Activated gamma-delta T cell treated with anti-CD3 and anti-CD28 coated beads, Interleukin-2, amount 50 U/mL, for 16 hours (primary cell): Measurements from ENCODE around the gene NBPF11.
"Not testable (repeated sequence)": the region's sequence is repeated elsewhere in the genome, so short reads cannot be mapped to it uniquely, and the experiment has no call there.

ENCODE experiments used
- DNase-seq: peaks from one replicate; pipeline ENCODE4 v3.0.0-alpha.2; 2020; ENCODE audit warnings: low read depth

Gene NBPF11

DNA sequence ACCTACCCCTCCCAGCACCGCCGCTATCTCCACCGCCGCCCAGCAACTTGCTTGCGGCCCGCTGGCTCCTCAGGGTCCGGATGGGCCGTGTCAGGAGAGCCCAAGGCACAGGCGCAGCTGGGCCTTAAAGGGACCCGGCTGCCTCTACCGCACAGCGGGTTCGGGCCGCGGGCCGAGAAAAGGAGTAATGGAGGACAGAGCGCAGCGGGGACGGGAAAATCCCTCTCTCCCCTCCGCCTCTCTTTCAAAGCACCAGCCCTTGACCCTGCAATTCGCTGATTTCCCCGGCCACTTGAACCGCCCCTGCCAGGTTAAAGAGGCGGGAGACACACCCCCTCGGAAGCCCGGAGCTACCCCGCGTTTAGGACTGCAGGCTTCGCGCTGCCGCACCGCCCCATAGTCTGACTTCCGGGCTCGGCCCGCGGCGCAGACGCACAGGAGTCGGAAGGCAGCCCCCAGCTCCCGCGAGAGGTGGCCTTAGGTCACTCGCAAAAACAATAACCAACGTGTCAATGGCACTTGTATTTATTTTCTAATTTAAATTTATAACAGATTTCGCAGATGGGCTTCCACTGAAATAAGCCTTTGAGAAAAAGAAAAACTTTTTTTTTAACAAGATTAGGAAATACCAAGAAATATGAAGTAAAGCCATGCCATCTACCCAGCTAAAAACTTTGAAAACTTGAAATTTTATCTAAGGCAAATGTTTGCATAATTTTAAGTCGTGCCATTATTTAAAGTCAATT is at the start of gene NBPF11:
NBPF11 (minus strand) TSS at position 371 of the 746 bp plus-strand sequence. CDS start 25,278 bp downstream, outside the sequence.
- DNase-seq: peak; percentile 74

GRCh38 chr1:148197396-148197795 is 45.3 kb upstream of the NBPF11 start:
- not testable (repeated sequence) for DNase-seq

GRCh38 chr1:148196949-148197348 is 44.9 kb upstream of the NBPF11 start:
- DNase-seq: not testable (repeated sequence)

GRCh38 chr1:148195115-148195514 is 43.0 kb upstream of the NBPF11 start:
- DNase-seq: not testable (repeated sequence)

DNA sequence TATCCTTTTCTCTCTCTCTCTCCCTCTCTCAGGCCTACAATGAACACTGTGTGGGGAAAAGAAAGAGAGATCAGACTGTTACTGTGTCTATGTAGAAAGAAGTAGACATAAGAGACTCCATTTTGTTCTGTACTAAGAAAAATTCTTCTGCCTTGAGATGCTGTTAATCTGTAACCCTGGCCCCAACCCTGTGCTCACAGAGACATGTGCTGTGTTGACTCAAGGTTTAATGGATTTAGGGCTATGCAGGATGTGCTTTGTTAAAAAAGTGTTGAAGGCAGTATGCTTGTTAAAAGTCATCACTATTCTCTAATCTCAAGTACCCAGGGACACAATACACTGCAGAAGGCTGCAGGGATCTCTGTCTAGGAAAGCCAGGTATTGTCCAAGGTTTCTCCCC is 36.7 kb upstream of the NBPF11 start:
- DNase-seq: not testable (repeated sequence)

DNA sequence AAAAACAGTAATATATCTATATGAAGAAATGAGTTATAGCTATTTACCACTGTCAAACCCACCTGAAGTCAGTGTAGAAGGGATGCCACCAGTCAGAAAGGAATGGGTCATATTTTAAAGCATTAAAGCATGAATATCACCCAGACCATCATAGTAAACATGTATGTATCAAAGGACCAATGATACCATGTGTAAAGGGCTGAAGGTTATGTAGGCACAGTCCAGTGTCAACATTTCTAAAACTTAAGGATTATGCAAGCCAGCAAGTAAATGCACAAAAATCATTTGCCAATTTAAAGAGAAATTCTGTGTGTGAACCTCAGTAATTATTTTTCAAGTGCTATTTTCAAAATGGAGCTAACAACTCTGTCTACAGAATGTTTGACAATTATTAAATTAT is 26.6 kb upstream of the NBPF11 start:
- DNase-seq: not testable (repeated sequence)

GRCh38 chr1:148175414-148175813 is 23.3 kb upstream of the NBPF11 start:
- DNase-seq: not testable (repeated sequence)

- DNase-seq: not testable (repeated sequence)
Observed at GRCh38 chr1:148171995-148172394, 19.9 kb upstream of the NBPF11 start.

- DNase-seq: no peak
Observed at GRCh38 chr1:148166558-148167492, 14.7 kb upstream of the NBPF11 start.

- DNase-seq: no peak
Observed at GRCh38 chr1:148162363-148162762, 10.3 kb upstream of the NBPF11 start.

- DNase-seq: no peak
Observed at GRCh38 chr1:148161053-148161901, 9.2 kb upstream of the NBPF11 start.

GRCh38 chr1:148160343-148161052 is 8.4 kb upstream of the NBPF11 start:
- no peak for DNase-seq

DNA sequence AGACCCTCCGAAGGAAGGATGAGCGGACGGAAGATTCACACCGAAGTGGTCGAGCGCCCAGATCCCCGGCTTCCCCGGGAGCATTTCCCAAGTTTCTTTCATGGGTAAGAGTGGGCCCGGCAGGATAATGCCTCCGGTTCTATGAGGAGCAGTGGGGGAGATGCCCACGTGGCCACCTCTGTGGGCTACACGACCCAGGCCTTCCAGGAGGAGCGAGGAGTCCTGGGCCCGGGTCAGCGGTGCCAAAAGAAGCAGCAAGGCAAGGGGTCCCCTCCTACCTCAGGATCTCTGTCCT is 7.9 kb upstream of the NBPF11 start:
- no peak for DNase-seq

DNA sequence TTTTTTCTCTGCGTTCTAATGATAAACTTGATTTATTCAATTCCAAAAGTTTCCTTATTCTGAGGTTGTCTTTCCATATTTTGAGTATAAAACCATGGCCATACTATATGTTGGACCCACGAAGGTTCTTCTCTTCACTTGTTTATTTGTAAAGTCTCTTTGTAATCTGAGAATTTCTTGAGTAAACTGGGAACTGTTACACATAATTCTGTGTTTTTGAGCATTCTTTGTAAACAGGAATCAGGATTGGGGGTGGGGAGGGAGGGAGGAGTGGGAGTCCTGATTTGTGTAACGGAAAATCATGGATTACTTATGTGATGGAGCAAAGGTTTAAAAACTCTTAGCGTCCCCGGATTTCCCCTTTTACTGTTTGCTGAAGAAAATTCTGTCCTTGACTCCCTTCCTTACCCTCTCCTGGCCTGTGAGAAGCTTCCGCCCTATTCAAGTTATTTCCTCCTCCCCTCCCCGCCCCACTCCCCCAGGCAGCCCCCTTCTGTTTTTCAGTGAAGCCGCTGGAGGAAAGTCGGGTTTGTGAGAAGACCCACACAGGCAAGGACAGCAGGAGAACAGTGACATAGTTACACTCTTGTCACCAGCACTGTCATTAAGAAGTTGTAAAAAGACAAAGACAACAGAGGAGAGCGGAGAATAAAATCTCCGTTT is 6.4 kb upstream of the NBPF11 start:
- no peak for DNase-seq

DNA sequence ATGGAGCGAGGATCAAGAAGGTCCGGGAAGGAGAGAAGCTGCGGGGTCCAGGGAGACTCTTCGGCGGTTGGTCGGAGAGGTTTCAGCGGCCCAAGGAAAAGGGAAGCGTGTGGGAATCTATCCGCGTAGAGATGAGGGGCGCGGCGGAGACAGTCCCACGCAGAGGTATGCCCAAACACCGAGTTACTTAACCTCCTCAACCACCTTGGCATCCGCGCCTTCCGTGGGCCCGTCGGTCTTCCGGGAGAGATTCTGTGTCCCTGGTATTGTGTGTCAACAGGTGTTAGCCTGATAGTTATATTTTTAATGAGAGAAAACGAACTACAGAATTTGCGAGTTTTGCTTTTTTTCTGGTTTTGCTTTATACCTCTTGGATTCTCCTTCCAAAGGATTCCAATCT is 5.7 kb upstream of the NBPF11 start:
- DNase-seq: not testable (repeated sequence)

DNA sequence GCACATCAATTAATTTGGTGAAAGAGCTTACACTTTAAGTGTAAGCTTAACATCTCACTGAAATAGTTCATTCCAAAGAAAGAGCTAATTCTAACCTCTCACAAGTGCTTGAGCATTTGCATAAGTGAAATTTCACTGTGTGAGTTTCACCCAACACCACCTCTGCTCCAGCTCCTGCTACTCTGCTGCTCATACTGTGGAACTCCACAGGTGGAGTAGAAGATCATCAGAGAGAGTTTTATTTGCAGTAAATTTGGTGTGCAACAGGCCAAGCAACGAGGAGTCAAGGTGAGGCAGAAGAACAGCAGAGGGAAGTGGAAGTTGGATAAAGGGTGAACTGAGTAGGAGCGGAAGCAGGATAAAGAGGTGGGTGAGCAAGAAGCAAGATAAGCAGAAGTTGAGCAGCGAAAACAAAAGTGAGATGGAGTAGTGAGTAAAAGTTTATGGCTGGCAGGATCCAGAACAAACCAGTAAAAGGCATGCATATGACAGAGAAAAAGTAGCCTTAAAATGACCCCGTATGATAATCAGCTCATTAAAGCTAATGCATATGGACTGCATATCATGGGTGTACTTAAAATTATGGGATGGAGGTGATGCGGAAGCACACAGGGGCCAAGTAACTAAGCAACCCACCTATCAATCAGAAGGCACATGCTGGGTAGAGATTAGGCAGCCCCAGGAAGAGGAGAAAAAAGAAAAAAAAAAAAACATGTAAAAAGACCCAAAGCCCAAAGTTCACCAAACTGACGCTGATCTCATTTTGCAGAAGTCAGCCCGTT is 3.6 kb upstream of the NBPF11 start:
- DNase-seq: not testable (repeated sequence)

DNA sequence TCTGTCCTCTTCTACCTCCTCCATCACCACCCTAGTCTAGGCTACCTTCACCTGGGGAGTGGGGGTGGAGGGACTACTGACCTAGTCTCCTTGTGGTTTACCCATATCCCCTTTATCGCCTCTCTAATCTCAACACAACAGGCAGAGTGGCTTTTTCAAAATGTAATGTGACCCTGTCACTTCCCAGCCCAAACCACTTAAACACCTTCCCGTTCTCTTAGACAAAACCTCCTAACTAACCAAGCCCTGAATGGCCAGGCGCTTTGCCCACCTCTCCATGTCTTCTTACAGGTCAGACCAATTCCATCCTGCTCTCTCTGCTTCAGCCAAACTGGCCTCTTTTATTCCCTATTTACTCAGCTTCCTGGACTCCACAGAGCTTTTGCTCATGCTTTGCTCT is 714 bp upstream of the NBPF11 start:
- DNase-seq: not testable (repeated sequence)

DNA sequence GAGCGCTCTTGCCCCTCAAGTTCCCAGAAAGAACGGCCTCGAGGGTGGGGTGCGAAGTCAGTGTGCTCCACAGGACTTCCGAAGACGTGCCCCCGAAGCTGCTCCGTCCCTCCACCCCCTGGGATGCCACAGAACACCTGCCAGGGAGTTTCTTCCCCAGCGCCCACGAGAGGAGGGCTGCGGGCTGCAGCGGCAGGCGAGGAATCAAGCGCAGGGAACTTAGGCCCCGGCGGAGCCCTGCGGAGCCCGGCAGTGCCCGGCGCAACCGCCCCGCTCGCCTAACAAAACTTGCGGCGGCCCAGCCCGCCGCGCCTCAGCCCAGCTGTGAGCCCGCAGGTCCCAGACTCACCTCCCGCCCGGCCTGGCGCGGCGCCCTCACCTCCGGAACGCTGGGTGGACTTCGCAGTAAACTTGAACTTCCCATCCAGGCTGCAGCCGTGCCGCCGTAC is 686 bp downstream of the NBPF11 start:
- DNase-seq: not testable (repeated sequence)

DNA sequence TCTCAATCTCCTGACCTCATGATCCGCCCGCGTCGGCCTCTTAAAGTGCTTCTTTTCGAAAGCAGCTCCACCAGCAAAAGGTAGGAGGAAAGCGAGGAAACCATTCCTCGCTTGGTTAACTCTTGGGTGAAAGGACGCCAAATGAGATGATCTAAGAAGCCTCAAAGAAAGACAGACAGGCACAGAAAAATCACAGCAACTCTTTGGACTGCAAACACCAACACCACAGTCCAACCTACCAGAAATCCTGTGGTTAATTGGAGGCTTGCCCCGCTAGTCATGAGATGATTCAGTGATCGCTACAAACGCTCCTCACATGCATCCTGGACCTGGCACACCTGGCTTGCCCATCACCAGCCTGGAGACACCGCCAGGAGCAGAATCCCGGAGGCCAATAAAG is 1.1 kb downstream of the NBPF11 start:
- not testable (repeated sequence) for DNase-seq

- not testable (repeated sequence) for DNase-seq
Observed at GRCh38 chr1:148150014-148150413, 2.1 kb downstream of the NBPF11 start.
